Measurements from ENCODE around the gene B3GALT5.

DNA sequence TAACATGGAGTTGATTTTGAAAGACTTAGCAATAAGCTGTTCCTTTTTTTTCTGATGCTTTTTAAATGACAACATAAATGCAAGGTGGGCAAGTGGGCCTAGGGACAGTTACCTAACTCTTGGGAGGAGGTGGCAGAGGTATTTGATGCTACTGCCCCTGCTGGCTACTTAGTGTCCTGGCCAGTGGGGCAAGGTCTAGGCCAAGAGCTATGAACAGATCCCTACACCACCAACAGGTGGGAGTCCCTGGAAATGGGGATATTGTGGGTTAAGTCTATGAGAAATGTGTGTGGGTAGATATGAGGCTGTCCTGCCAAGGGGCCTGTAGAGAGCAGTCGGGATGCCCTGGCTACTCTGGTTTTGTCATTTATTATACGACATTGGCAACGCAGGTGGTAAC, 31.3 kb upstream of the B3GALT5 start:
- TF ChIP-seq, protein P1, sequence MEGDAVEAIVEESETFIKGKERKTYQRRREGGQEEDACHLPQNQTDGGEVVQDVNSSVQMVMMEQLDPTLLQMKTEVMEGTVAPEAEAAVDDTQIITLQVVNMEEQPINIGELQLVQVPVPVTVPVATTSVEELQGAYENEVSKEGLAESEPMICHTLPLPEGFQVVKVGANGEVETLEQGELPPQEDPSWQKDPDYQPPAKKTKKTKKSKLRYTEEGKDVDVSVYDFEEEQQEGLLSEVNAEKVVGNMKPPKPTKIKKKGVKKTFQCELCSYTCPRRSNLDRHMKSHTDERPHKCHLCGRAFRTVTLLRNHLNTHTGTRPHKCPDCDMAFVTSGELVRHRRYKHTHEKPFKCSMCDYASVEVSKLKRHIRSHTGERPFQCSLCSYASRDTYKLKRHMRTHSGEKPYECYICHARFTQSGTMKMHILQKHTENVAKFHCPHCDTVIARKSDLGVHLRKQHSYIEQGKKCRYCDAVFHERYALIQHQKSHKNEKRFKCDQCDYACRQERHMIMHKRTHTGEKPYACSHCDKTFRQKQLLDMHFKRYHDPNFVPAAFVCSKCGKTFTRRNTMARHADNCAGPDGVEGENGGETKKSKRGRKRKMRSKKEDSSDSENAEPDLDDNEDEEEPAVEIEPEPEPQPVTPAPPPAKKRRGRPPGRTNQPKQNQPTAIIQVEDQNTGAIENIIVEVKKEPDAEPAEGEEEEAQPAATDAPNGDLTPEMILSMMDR (conservative IDR thresholded peaks at IDR 0.05; ENCODE audit: low read depth, low read length) = peak; percentile 32
- TF ChIP-seq EZH2phosphoT487 (IDR thresholded peaks at IDR 0.05; ENCODE audit: borderline replicate concordance, low read length) = no peak

Data from PC-3 (cell line).